Right ventricle myocardium superior (tissue), 1 donor: ENCODE results near the gene GOLGB1. TPM values are rescaled to one million over a fixed set of nuclear protein-coding genes. Genes with fewer than 3 reads are reported as not detected.
A peak's percentile ranks its signal among the peaks of the same experiment; 100 is the strongest.
"Not testable (repeated sequence)": the region's sequence is repeated elsewhere in the genome, so short reads cannot be mapped to it uniquely, and the experiment has no call there.

ENCODE experiments used
- ATAC-seq: fragments of 200-7000 bp; cut with Tn5 transposase; one replicate; pipeline ENCODE4 v1.9.1; 2020; ENCODE audit warnings: mild to moderate bottlenecking; ENCODE audit not compliant: poor library complexity
- DNase-seq: peaks from one replicate; pipeline ENCODE4 v3.0.0-alpha.2; 2020
- intact Hi-C: fragments of 100-400 bp; cut with DNase I; formaldehyde crosslinking; loops from one replicate; pipeline ENCODE4 v1.11.2; 2022
- total RNA-seq: library from RNA; stranded (reverse); fragmentation: NEBNext Ultra II Directional; extraction: Animal tissue kit (Norgen Biotek cat#: 25700); gene quantifications from one replicate; pipeline ENCODE4 v1.2.1, GENCODE V29; 2021
- donor health status: DM: no; HTN: yes; CAD: no; lungs with severe emphysema.

The GOLGB1 gene
- total RNA-seq, 1 donor from 2014 or later: 43.2 TPM

DNA sequence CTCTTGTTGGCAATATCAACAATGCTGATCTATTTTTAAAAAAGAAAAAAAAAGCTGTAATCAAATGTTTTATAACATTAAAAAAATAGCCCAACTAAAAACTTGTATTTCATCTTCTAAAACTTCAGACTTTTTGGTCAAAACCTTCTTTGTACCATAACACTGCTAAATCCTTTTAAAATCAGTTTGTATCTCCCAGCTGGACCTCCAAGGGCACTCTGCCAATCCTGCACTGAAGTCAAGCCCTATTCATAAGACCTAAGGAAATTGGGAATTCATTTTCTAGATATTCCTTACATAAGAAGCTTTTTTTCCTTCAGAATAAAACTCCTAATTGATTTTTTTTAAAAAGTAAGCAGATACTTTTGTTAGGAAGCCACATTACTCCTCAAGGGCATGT lies 50.6 kb downstream of the GOLGB1 start:
- intact Hi-C loops: no loop called here
- DNase-seq: peak; percentile 50
- ATAC-seq: peak; percentile 59

DNA sequence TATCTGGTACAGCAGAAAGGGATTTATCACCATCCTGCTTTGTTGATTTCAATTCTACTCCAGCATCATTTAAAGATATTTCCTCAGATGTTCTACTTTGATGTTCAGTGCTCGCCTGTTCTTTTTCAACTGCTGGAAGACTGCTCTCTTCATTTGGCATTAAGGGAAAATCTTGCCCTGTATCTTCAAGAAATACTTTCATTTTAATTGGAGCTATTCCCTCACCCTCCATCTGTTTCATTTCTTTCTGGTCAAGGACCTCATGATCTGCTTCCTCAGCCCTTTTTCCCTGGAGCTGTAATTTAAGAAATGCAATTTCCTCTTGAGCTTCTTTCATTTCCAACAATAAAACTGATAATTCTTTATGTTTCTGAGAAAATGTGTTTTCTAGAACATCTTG lies 51.1 kb downstream of the GOLGB1 start:
- ATAC-seq (peak; percentile 65), DNase-seq (no peak)
- intact Hi-C loops: no loop called here

DNA sequence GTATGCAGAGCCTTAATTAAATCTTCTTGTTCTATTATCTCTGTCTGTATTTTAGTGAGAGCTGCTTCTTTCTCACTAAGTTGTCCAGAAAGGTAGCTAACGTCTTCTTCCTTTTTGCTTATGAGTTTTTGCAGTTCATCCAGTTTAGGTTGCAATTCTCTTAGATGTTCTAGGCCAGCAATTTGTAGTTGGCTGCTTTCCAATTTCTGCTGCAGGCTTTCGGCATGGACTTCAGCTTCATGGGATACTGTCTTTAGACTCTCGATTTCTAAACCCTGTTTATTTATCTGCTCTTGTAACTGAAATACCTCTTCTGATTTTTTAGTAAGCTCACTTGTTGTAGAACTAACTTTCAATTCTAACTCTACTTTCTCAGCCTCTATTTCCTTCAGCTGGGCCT lies 53.4 kb downstream of the GOLGB1 start:
- no peak for ATAC-seq
- DNase-seq: no peak
- intact Hi-C loops: no loop called here

DNA sequence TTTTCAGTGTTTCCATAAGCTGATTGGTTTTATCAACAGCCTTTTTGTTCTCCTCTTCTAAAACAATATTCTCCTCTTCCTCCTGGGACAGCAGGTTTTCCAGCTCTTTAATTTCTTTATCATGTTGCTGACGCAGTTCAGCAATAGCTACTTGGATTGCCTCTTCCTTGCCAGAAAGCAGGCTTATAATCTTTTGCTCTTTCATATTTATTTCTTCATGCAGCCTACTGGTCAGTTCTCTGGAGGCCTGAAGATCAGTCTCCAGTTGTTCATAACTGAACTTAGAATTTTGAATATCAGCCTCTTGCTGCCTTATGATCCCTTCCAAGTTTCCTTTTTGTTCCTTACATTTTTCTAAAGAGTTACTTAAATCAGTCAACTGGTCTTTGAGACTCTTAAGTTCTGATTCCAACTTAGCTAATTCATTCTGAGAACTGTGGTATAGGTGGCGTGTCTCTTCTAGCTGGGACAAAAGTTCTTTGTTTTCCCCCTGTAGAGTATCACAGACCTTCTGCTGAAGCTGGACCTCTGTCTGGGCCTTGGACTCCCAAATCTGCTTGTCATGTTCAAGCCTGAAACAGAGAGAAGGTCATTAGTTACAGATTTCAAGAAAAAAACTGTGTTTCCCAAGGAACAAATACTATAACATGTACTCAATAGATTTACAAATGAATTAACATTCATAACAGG lies 57.4 kb downstream of the GOLGB1 start:
- no peak for DNase-seq
- peak; percentile 88 for ATAC-seq
- intact Hi-C loops: no loop called here

- intact Hi-C loops: no loop called here
- ATAC-seq (no peak), DNase-seq (no peak)
These were observed 58.6 kb downstream of the GOLGB1 start for GRCh38 chr3:121690777-121691405.

DNA sequence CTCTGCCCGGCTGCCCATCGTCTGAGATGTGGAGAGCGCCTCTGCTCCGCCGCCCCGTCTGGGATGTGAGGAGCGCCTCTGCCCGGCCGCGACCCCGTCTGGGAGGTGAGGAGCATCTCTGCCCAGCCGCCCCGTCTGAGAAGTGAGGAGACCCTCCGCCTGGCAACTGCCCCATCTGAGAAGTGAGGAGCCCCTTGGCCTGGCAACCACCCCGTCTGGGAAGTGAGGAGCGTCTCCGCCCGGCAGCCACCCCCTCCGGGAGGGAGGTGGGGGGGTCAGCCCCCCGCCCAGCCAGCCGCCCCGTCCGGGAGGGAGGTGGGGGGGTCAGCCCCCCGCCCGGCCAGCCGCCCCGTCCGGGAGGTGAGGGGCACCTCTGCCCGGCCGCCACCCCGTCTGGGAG lies 60.8 kb downstream of the GOLGB1 start:
- DNase-seq, intact Hi-C loops, ATAC-seq: not testable (repeated sequence)

GRCh38 chr3:121681792-121682191 lies 67.7 kb downstream of the GOLGB1 start:
- intact Hi-C loops: no loop called here
- DNase-seq (no peak), ATAC-seq (no peak)

- DNase-seq (no peak), ATAC-seq (no peak)
- intact Hi-C loops: no loop called here
These were observed 72.4 kb downstream of the GOLGB1 start for GRCh38 chr3:121677141-121677540.

GRCh38 chr3:121670676-121671075 lies 78.9 kb downstream of the GOLGB1 start:
- no peak for DNase-seq
- intact Hi-C loops: no loop called here
- ATAC-seq: peak; percentile 60

DNA sequence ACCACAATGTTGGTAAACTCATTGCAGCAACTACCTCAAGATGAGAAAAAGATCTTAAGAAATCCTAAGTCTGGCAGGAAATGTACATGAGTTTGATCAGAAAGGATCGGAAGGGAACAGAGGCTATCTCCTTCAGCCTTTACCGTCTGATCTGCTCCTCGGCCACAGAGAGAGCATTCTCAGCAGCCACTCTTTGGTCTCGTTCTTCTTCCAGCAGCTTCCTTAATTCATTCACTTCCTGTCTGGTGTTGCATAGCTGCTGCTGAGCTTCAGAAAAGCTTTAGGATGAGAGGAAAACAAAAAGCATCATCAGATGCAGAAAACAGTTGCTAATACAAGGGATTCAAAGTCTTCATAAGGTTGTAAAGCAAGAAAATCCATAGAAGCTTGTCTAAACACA lies 82.2 kb downstream of the GOLGB1 start:
- intact Hi-C loops: loop anchor here (10.0 kb wide), 1 partner anchor 167 kb away; the partner anchor contains the start of genes EAF2 and IQCB1
- DNase-seq (no peak), ATAC-seq (no peak)

- ATAC-seq (no peak), DNase-seq (no peak)
- intact Hi-C loops: loop anchor here (10.0 kb wide), 1 partner anchor 169 kb away; the partner anchor contains the start of genes EAF2 and IQCB1
These were observed 84.1 kb downstream of the GOLGB1 start for GRCh38 chr3:121665488-121665887.

GRCh38 chr3:121663171-121663847 lies 86.2 kb downstream of the GOLGB1 start:
- intact Hi-C loops: loop anchor here (10.0 kb wide), 1 partner anchor 171 kb away; the partner anchor contains the start of genes EAF2 and IQCB1
- DNase-seq: no peak
- peak; percentile 43 for ATAC-seq

DNA sequence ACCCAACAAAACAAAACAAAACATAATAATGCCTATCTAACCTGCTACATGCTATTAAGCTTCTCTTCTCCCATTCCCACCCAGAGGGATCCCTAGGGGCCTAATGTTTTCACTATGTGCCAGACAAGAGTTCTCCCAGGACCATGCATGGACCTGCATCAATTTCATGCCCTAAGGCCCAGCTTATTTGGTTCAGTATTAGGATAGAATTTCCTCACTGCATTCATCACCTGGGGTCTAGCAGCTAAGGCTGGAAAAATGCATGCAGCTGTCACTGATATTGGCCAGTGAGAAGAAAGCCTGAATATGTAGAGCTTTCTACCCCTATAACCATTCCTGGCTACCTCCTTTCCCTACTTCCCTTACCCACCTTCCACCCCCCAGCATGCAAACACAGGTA lies 86.8 kb downstream of the GOLGB1 start:
- DNase-seq (no peak), ATAC-seq (no peak)
- intact Hi-C loops: loop anchor here (10.0 kb wide), 1 partner anchor 172 kb away; the partner anchor contains the start of genes EAF2 and IQCB1

GRCh38 chr3:121661376-121661775 lies 88.2 kb downstream of the GOLGB1 start:
- DNase-seq (no peak), ATAC-seq (no peak)
- intact Hi-C loops: loop anchor here (10.0 kb wide), 1 partner anchor 173 kb away; the partner anchor contains the start of genes EAF2 and IQCB1

DNA sequence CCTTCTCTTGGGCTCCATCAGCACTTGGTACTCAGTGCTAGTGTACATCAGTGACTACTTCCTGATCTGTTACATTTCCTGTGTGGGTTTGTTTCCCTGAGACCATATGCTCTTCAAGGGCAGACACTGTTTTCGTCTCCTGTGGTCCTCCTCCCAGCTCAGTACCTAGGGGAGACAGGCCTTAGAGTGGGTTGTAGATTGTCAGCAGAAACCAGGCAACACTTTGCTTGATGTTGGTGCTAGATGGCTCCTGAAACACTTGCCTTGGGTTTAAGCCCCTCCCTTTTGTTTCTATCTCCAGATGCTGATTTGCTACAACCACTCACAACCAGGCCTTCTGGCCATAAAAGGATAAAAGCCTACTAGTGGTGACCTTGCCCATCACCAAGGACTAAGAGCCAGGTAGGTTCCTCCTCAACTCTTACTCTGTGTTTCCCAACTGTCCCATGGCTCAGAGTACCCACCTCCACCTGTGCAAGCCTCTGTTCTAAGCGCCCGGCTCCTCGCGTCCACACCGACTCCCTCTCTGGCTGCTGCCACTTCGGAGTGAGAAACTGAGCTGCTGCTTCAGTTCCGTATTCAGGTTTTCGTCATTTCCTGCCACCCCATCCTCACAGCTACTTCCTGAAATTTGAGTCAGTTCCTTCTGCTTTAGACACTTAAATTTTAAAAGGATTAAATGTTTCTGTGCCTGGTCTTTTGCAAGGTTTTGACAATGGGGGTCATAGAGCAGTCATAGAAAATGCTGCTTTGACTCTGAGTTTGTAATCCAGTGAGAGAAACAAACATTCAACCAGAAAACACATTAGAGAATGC lies 89.0 kb downstream of the GOLGB1 start, which contains the start of gene HCLS1:
HCLS1 (minus strand) TSS at position 548 of the 816 bp plus-strand sequence. CDS start 2,556 bp downstream, outside the sequence.
- DNase-seq (peak; percentile 69), ATAC-seq (peak; percentile 47)
- intact Hi-C loops: loop anchor here (10.0 kb wide), 1 partner anchor 174 kb away; the partner anchor contains the start of genes EAF2 and IQCB1

- intact Hi-C loops: no loop called here
- DNase-seq (no peak), ATAC-seq (no peak)
These were observed 90.0 kb downstream of the GOLGB1 start for GRCh38 chr3:121659586-121659985.

DNA sequence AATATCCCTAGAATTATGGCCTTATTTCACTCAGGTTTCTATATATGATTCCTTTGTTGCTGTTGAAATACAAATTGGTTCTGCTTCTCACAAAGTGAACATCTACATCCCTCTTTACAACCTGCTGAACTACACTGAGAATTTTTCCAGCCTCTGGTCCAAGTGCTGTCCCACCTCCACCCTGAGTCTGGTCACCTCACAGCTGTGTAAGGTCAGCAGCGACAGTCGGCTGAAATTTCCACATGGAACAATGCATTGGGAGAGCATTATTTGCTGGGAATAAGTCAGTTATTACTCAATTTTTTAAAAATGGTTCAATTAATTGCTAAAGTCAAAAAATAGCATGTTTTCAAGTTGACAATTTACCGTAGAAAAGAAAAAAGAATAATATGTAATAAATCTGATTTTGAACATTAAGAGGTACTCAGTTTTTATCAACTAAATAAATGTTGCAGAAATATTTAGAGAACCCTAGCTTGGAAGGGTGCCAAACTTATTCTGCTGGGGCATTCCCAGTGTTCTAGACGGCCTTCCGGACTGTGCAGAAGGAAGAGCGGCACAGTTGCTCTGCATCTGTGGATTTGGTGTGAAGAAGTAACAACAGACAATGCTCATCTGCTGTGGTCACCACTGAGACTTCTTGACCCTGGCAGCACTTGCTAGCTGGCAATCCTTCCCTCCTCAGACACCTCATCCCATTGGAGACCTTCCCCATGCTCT lies 90.7 kb downstream of the GOLGB1 start:
- ATAC-seq (no peak), DNase-seq (no peak)
- intact Hi-C loops: no loop called here
